ENCODE data around the gene SPINT2. TPM values are rescaled to one million over a fixed set of nuclear protein-coding genes. Genes with fewer than 3 reads are reported as not detected.

Gene SPINT2
- total RNA-seq, 2 experiments from 2014 or later: 36.7 to 77.2 TPM

GRCh38 chr19:38250428-38250820 is 13.9 kb upstream of the SPINT2 start:
- CTCF ChIA-PET (ENCODE audit: unreplicated experiment): no interaction called here
- no peak overlapping the region for H3K4me3 ChIP-seq (ENCODE audit: low read depth, low read length, poor library complexity, severe bottlenecking)
- peaks cover 5% of the 10 kb centered on the region for H3K4me1 ChIP-seq (ENCODE audit: insufficient read depth, low read length, poor library complexity, severe bottlenecking)
- intact Hi-C loops (cut with micrococcal nuclease; ENCODE audit: unreplicated experiment): no loop called here
- H3K27ac ChIP-seq (ENCODE audit: low read depth, low read length, poor library complexity, severe bottlenecking): no peak overlapping the region
- H3K79me2 ChIP-seq (ENCODE audit: insufficient read depth, low read depth, low read length): no peaks in the 10 kb centered on the region
- no peaks in the 10 kb centered on the region for H3K9me3 ChIP-seq (ENCODE audit: low read length)
- no peaks in the 10 kb centered on the region for H3K36me3 ChIP-seq (ENCODE audit: insufficient read depth, low read length)
- H3K9me2 ChIP-seq (ENCODE audit: insufficient read depth, low read length): no peaks in the 10 kb centered on the region
- POLR2A ChIA-PET: interaction anchor here (1.0 kb wide), 1 partner anchor 15 kb away, joined by 3 read pairs; no protein-coding TSS in a partner anchor
- DNase-seq (ENCODE audit: low spot score): no peak
- no peak overlapping the region for H2AFZ ChIP-seq (ENCODE audit: low read length)
- BruUV-seq (replicated peaks): no TSS peak
- no peaks in the 10 kb centered on the region for H4K20me1 ChIP-seq (ENCODE audit: insufficient read depth, low read length)
- TF ChIP-seq EZH2phosphoT487 (IDR thresholded peaks at IDR 0.05; ENCODE audit: borderline replicate concordance, low read depth, low read length) (no peak), CTCF (conservative IDR thresholded peaks at IDR 0.05; ENCODE audit: low read length) (no peak)
- no peak overlapping the region for H3K4me2 ChIP-seq (ENCODE audit: low read length)

GRCh38 chr19:38250821-38251563 is 13.4 kb upstream of the SPINT2 start:
- Histone ChIP-seq H4K20me1 (ENCODE audit: insufficient read depth, low read length) (no peaks in the 10 kb centered on the region), H2AFZ (ENCODE audit: low read length) (no peak overlapping the region), H3K9me3 (ENCODE audit: low read length) (no peaks in the 10 kb centered on the region), H3K79me2 (ENCODE audit: insufficient read depth, low read depth, low read length) (no peaks in the 10 kb centered on the region), H3K36me3 (ENCODE audit: insufficient read depth, low read length) (no peaks in the 10 kb centered on the region), H3K4me2 (ENCODE audit: low read length) (no peak overlapping the region), H3K27ac (ENCODE audit: low read depth, low read length, poor library complexity, severe bottlenecking) (no peak overlapping the region), H3K4me3 (ENCODE audit: low read depth, low read length, poor library complexity, severe bottlenecking) (no peak overlapping the region), H3K4me1 (ENCODE audit: insufficient read depth, low read length, poor library complexity, severe bottlenecking) (peaks cover 5% of the 10 kb centered on the region), H3K9me2 (ENCODE audit: insufficient read depth, low read length) (no peaks in the 10 kb centered on the region)
- DNase-seq (ENCODE audit: low spot score): no peak
- POLR2A ChIA-PET: interaction anchor here (0.7 to 1.6 kb wide), 2 partner anchors 15 to 34 kb away, joined by 3 to 6 read pairs; no protein-coding TSS in a partner anchor
- no TSS peak for BruUV-seq (replicated peaks)
- TF ChIP-seq CTCF (conservative IDR thresholded peaks at IDR 0.05; ENCODE audit: low read length) (no peak), EZH2phosphoT487 (IDR thresholded peaks at IDR 0.05; ENCODE audit: borderline replicate concordance, low read depth, low read length) (no peak)
- CTCF ChIA-PET (ENCODE audit: unreplicated experiment): no interaction called here
- intact Hi-C loops (cut with micrococcal nuclease; ENCODE audit: unreplicated experiment): no loop called here

- ChIA-PET CTCF (ENCODE audit: unreplicated experiment) (no interaction called here), POLR2A (interaction anchor here (0.7 to 1.6 kb wide), 2 partner anchors 14 to 34 kb away, joined by 3 to 6 read pairs; no protein-coding TSS in a partner anchor)
- BruUV-seq (replicated peaks): no TSS peak
- H3K36me3 ChIP-seq (ENCODE audit: insufficient read depth, low read length): no peaks in the 10 kb centered on the region
- H3K9me3 ChIP-seq (ENCODE audit: low read length): no peaks in the 10 kb centered on the region
- no peak for TF ChIP-seq EZH2phosphoT487 (IDR thresholded peaks at IDR 0.05; ENCODE audit: borderline replicate concordance, low read depth, low read length)
- no peak for TF ChIP-seq CTCF (conservative IDR thresholded peaks at IDR 0.05; ENCODE audit: low read length)
- H2AFZ ChIP-seq (ENCODE audit: low read length): no peak overlapping the region
- no peak overlapping the region for H3K4me3 ChIP-seq (ENCODE audit: low read depth, low read length, poor library complexity, severe bottlenecking)
- no peak overlapping the region for H3K27ac ChIP-seq (ENCODE audit: low read depth, low read length, poor library complexity, severe bottlenecking)
- intact Hi-C loops (cut with micrococcal nuclease; ENCODE audit: unreplicated experiment): no loop called here
- H3K9me2 ChIP-seq (ENCODE audit: insufficient read depth, low read length): no peaks in the 10 kb centered on the region
- no peaks in the 10 kb centered on the region for H3K79me2 ChIP-seq (ENCODE audit: insufficient read depth, low read depth, low read length)
- H3K4me2 ChIP-seq (ENCODE audit: low read length): no peak overlapping the region
- DNase-seq (ENCODE audit: low spot score): no peak
- H4K20me1 ChIP-seq (ENCODE audit: insufficient read depth, low read length): no peaks in the 10 kb centered on the region
- peaks cover 5% of the 10 kb centered on the region for H3K4me1 ChIP-seq (ENCODE audit: insufficient read depth, low read length, poor library complexity, severe bottlenecking)
Observed at GRCh38 chr19:38251564-38252051, 12.8 kb upstream of the SPINT2 start.
